GM19193 (cell line): ENCODE data around the gene CRTC1.

ENCODE experiments used
- POLR2A ChIP-seq: IDR thresholded peaks from 4 replicates; pipeline ENCODE4 v1.6.1; 2011; ENCODE audit not compliant: insufficient read depth, insufficient read length; ENCODE audit errors: extremely low read depth

The CRTC1 gene

DNA sequence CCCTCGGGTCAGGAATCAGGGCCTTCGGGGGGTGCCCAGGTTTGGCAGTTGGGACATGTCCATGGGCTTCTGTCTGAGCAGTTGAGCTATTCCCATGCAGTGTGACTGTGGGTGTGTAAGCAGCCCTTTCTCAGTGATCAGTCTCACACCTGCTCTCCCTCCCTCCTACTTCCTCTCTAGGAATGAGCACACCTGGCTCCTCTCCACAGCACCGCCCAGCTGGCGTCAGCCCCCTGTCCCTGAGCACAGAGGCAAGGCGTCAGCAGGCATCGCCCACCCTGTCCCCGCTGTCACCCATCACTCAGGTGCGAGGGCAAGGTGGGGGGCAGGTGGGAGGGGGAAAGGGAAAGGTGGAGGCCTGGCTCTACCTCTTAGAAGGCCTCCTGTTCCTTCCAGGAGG, 81.7 kb downstream of the CRTC1 start:
- TF ChIP-seq POLR2A: no peak

DNA sequence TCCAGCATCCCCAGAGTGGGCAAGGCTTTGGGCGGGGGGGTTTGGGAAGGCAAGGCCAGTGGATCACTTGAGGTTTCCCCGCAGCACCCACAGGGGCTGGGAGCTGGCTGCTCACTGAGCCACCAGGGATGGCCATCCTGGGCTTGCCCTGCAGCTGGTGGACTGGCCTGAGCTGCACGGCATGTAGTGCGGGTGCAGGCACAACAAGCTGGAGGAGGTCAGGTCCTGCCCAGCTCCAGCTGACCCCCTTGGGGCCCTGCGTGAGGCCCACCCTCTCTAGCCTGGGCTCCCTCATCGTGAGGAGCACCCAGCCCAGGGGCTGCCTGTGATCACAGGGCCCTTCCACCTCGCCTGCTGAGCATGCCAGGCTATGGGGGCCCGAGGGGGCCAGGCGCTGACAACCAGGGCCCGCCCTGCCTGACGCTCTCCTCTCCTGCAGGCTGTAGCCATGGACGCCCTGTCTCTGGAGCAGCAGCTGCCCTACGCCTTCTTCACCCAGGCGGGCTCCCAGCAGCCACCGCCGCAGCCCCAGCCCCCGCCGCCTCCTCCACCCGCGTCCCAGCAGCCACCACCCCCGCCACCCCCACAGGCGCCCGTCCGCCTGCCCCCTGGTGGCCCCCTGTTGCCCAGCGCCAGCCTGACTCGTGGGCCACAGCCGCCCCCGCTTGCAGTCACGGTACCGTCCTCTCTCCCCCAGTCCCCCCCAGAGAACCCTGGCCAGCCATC, 84.7 kb downstream of the CRTC1 start:
- TF ChIP-seq POLR2A: no peak

DNA sequence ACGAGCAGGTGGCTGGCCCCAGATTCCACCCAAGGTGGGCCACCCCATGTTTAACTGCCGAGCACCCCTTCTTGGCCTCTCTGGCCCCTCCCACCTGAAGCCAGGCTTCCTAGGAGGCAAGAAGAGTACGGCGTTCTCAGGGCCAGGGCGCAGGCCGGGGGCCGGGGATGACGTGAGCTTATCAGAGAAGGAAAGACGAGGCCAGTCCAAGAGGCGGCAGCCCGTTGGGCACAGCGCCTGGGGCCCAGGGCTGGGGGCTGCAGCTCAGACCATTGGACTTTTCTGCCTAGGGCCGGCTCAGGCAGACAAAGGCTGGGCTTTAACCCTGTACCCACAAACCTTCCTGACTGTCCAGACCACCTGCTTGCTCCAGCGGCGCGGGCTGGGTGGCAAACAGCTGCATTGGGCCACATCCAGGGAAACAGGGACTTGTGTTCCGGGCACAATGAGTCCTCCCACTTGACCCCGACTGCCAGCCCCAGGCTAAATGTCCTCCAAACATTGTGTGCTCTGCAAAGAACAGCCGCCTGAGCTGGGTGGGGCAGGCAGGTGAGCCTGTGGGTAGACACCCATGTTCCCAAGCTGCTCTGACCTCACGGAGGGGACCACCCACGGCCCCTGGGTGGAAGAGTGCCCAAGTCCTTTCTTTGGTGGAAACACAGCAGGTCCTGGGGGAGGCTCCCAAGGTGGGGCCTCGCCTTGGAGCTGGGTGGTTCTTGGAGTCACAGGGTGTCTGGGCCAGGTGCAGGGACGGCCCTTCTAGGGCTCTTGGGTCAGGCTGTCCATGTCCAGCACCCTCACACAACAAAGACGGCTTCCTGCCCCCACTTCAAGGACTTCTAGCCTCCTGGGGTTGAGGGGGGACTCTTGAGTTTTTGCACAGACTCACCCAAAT, 85.8 kb downstream of the CRTC1 start:
- TF ChIP-seq POLR2A: no peak

DNA sequence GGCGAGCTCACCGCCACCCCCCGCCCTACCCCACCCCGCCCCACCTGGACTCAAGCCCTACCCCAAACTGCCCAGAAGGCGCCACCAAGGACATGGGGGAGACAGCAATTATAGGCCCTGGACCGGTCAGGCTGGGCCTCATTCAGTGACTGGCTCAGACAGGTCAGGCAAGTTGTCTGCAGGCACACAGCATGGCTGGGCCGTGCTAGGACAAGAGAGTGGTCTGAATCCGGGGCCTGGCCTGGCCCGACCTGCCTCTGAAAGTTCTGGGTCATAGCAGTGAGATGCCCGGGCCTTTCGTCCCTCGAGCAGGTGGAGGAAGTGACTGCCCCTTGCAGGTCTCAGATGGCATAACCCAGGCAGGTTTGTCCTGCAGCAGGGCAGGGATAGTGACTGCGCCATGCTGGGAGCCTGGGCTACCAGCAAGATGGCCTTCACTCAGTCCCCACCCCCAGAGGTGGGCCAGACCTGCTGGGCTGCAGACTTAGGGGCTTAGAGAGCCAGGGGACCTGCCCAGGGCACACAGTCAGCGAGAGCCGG, 86.6 kb downstream of the CRTC1 start:
- no peak for TF ChIP-seq POLR2A

DNA sequence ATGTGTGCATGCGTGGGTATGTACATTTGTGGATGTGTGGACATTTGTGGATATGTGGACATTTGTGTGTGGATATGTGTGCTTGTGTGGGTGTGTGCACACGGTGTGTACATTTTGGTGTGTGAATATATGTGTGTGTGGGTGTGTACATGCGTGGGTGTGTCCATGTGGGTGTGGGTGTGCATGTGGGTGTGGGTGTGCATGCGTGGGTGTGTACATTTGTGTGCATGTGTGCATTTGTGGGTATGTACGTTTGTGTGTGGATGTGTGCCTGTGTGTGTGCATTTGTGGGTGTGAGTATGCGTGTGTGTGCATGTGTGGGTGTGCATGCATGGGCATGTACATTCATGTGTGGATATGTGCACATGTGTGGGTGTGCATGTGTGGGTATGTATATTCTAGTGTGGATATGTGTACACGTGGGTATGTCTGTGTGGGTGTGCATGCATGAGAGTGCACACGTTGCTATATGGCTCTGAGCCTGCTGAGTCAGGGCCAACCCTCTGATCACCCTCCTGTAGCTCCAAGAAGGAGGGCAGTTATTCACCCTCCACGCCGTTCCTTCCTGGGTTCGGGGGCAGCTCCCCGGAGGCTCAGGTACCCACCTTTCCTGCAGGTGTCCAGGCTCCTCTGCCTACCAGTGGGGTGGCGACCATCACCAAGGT, 87.3 kb downstream of the CRTC1 start:
- no peak for TF ChIP-seq POLR2A

DNA sequence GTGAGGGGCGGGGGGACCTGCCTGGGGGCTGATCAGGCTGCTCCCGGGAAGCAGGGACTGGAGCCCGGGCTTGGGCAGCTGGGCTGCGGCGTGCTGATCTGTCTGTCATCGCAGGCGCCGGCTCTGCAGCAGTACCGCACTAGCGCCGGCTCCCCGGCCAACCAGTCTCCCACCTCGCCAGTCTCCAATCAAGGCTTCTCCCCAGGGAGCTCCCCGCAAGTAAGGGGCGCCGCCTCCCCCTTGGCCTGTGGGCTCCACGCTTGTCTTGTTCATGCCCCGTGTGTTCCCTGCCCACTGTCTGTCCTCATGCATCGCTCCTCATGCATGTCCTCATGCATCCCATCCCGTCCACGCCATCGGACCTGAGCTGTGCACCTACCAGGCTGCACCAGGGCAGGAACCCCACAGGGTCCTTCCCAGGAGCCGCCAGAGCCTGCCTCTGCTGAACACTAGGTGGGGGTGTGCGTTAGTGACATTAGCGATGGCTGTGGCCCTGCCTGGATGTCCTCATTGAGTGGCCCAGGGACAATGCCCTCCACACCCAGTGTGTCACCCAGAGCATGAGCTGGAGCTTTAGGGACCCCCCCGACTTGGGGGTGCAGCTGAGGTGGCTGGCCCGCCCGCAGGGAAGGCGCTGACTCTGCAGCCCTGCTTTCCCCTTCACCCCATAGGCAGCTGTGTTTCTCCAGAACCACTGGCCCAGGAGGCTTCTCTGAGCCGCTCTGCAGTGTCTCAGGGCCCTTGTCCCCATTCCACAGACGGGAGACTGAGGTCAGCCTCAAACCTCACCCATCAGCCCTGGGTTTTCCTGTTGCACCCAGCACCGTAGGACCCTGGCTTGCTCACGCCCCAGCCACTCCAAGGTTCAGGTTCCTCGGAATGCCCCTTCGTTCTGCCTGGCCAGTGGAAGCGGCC, 88.1 kb downstream of the CRTC1 start:
- no peak for TF ChIP-seq POLR2A

DNA sequence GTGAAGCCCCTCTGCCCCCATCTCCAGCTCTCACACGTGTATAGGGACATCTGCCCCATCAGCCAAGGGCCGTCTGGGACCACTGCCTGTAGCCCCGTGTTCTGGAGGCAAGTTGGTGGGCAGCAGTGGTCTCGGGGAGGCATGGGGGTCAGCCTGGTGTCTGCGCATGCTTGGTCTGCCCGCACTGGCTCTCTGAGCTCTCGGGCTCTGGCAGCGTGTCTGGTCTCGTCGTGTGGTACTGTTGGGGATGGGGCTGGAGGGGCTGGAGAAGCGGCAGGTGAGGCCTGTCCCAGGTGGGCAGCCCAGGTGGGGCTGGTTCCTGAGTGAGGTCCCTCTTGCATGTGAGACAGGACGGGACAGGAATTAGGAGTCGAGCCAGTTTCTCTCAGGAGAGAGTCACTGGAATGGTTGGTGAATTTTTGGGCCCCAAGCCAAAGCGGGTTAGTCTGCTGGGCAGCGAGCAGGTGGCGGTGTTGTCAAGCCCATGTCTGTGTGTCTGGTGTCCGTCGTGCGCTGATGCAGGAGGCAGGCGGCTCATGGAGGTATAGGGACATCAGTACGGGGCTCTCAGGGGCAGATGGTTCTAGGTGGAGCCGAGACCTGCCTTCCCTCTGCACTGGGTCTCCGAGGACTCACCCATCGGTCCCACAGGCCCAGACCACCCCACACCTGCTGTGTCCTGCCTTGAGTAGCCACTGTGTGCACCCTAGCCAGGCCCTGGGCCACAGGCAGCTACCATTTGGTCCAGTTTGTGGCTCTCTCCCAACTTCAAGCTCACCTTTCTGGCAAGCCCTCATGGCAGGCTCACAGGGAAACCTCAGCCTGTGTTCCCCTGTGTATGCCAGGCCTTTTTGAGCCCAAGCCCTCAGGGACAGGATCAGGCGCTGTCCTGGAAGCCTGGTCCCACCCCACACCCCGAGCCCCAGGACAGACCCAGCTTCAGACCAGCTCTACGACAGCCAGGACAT, 89.4 kb downstream of the CRTC1 start:
- TF ChIP-seq POLR2A: no peak

DNA sequence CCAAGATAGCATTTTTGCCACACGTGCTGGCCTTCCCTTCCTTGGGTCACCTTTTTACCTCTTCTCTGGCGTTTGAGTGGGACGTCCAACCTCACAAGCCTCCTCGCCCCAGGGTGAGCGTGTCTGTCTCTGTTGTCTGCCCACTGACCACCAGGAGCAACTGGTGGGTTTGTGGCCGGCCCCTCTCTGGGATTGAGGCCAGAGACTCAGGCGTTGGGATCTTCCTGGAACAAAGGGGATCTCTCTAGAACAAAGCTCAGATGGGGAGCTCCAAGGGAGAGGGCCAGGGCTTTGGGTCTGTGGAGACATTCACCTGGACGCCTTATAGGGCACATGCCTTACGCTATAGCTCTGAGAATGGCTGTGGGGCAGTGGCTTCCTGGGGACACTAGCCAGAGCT, 90.2 kb downstream of the CRTC1 start:
- TF ChIP-seq POLR2A: no peak

DNA sequence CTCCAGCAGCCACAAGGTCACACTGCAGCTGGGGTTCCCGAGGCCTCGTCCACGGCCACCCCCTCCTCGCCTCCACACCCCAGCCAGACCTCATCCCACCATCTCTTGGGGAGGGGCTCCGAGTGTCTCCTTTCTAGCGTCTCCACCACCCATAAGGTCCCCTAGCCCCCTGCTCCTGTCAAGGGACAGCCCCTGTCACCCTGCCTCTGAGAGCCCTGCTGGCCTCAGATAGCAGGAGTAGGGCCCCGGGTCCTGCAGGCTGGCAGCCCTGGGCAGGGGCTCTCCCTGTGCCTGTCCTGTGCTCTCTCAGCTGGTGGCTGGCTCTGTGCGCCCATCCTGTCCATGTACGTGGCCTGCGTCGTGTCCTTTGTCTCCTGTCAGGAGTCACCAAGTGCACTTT, 90.6 kb downstream of the CRTC1 start:
- no peak for TF ChIP-seq POLR2A

DNA sequence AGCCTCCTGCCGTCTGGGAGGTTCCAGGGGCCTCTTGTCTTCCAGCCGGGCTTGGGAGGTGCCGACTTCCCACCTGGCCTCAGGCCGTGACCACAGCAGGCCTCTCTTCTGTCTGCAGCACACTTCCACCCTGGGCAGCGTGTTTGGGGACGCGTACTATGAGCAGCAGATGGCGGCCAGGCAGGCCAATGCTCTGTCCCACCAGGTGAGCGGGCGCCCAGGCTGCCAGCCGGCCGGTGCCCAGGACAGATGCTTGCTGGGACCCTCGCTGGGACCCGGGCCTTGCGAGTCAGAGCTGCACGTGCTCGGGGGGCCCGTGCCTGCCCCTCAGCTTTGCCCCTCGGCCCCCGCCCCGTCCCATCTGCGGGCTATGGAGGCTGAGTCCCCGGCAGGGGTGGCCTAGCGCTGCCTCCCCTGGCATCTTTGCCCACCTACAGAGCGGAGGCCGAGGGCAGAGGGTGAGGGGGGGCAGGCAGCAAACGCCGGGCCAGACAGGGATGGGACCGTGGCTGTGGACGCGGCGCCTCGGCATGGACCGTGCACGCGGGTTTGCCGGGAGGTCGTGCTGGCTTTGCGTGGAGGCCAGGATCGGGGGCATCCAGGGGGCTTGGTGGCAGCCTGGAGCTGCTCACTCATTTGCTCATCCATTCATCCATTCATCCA, 91.4 kb downstream of the CRTC1 start:
- no peak for TF ChIP-seq POLR2A

DNA sequence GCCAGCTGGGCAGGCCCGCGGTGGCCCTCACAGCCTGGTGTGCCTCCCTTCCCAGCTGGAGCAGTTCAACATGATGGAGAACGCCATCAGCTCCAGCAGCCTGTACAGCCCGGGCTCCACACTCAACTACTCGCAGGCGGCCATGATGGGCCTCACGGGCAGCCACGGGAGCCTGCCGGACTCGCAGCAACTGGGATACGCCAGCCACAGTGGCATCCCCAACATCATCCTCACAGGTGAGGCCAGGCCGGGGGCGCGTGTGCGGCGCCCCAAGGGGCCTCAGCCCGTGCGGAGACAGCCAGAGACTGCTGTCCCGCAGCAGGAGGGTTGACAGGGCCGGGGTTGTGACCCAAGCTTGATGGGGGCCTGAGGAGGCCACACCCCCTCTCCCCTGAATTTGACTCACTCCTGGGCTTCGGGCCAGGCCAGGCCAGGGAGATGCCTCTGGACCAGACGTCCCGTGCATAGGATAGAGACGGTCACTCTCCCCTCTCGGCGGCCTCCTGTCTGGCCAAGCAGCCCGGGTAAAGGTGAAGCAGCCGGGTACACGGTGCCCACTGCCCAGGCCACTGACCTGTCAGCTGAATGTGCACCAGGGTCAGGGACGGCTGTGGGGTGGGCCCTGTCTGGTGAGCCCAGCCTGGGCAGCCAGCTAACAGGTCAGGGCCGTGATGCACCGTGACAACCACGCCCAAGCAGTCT, 92.3 kb downstream of the CRTC1 start:
- no peak for TF ChIP-seq POLR2A

DNA sequence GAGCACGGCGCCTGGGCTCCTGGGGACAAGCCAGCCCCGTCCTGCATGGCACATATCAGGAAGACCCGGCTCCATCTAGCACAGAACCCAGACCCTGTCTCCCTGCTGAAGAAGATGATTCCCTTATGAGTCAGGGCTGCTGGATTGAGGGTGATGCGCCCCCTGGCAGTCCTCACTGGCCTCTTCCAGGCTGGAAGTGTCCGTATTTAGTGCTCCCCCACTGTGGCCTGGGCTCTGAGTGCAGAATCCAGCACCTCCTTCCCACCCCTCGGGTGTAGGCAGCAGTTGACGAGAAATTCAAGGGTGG, 92.8 kb downstream of the CRTC1 start:
- no peak for TF ChIP-seq POLR2A
